ENCODE measurements around the gene CDH7.

DNA sequence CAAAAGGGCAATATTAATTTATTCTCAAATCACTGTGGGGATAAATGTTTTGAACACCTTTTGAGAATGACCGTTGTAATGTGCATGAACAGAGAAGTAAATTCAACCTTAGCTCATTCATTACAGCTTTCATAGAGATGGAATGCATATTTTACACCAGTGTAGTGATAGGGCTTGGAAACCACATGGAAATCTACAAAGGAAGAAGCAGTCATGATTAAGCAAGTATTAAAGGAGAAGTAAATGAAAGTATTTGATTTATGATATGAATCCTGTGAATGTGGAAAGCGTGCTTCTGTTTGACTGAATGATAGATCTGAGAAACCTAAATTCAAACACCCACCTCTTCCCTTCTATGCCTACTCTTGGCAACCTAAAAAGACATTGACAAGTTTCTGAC, 64.7 kb downstream of the CDH7 start:
- TF ChIP-seq, protein P1, sequence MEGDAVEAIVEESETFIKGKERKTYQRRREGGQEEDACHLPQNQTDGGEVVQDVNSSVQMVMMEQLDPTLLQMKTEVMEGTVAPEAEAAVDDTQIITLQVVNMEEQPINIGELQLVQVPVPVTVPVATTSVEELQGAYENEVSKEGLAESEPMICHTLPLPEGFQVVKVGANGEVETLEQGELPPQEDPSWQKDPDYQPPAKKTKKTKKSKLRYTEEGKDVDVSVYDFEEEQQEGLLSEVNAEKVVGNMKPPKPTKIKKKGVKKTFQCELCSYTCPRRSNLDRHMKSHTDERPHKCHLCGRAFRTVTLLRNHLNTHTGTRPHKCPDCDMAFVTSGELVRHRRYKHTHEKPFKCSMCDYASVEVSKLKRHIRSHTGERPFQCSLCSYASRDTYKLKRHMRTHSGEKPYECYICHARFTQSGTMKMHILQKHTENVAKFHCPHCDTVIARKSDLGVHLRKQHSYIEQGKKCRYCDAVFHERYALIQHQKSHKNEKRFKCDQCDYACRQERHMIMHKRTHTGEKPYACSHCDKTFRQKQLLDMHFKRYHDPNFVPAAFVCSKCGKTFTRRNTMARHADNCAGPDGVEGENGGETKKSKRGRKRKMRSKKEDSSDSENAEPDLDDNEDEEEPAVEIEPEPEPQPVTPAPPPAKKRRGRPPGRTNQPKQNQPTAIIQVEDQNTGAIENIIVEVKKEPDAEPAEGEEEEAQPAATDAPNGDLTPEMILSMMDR (IDR thresholded peaks at IDR 0.05) = no peak
- no peak for TF ChIP-seq POLR2A (IDR thresholded peaks at IDR 0.05)
